Activated CD4-positive, alpha-beta T cell treated with anti-CD3 and anti-CD28 coated beads for 36 hours (primary cell): Measurements from ENCODE around the gene FAM120B. TPM values are rescaled to one million over a fixed set of nuclear protein-coding genes. Genes with fewer than 3 reads are reported as not detected.

Experiments used
- ATAC-seq: fragments of 200-7000 bp; cut with Tn5 transposase; one replicate; pipeline ENCODE4 v1.10.0; 2021; ENCODE audit warnings: mild to moderate bottlenecking, moderate library complexity
- CTCF ChIA-PET: fragments of 350-600 bp; sonication (Branson Sonifier 250); formaldehyde crosslinking; loops from one replicate; lab custom pipeline; 2021; ENCODE audit warnings: antibody characterized with exemption; lab: Charles Lee
- POLR2A ChIA-PET: fragments of 350-600 bp; sonication (Branson Sonifier 250); formaldehyde crosslinking; loops from one replicate; lab custom pipeline; 2021; ENCODE audit warnings: antibody characterized with exemption, inconsistent platforms; lab: Charles Lee
- DNase-seq: peaks from one replicate; pipeline ENCODE4 v3.0.0-alpha.2; 2020
- H3K27ac Mint-ChIP-seq: one replicate; pipeline ENCODE4 v1.8.0; 2021; ENCODE audit warnings: mixed read lengths
- H3K27me3 Mint-ChIP-seq: one replicate; pipeline ENCODE4 v1.8.0; 2021; ENCODE audit warnings: mixed read lengths
- H3K36me3 Mint-ChIP-seq: one replicate; pipeline ENCODE4 v1.8.0; 2021; ENCODE audit warnings: low read depth, mixed read lengths
- H3K4me1 Mint-ChIP-seq: one replicate; pipeline ENCODE4 v1.8.0; 2021; ENCODE audit warnings: mixed read lengths
- H3K4me3 Mint-ChIP-seq: one replicate; pipeline ENCODE4 v1.8.0; 2021; ENCODE audit warnings: mild to moderate bottlenecking, moderate library complexity, mixed read lengths
- H3K9me3 Mint-ChIP-seq: one replicate; pipeline ENCODE4 v1.8.0; 2021; ENCODE audit warnings: low read depth, mixed read lengths
- intact Hi-C, 2 experiments: fragments of 100-400 bp; cut with DNase I in 1 of 2; cut with micrococcal nuclease in 1 of 2; formaldehyde crosslinking; loops; one replicate each; pipeline versions ENCODE4 v1.14.2 to v1.15.1; 2022 to 2024; cut with DNase I, micrococcal nuclease
- total RNA-seq, 2 experiments: library from RNA; stranded (reverse); gene quantifications; one replicate each; pipeline ENCODE4 v1.2.3, GENCODE V29; 2021

The FAM120B gene
- total RNA-seq, 2 experiments from 2014 or later: 21.9 to 26.3 TPM

DNA sequence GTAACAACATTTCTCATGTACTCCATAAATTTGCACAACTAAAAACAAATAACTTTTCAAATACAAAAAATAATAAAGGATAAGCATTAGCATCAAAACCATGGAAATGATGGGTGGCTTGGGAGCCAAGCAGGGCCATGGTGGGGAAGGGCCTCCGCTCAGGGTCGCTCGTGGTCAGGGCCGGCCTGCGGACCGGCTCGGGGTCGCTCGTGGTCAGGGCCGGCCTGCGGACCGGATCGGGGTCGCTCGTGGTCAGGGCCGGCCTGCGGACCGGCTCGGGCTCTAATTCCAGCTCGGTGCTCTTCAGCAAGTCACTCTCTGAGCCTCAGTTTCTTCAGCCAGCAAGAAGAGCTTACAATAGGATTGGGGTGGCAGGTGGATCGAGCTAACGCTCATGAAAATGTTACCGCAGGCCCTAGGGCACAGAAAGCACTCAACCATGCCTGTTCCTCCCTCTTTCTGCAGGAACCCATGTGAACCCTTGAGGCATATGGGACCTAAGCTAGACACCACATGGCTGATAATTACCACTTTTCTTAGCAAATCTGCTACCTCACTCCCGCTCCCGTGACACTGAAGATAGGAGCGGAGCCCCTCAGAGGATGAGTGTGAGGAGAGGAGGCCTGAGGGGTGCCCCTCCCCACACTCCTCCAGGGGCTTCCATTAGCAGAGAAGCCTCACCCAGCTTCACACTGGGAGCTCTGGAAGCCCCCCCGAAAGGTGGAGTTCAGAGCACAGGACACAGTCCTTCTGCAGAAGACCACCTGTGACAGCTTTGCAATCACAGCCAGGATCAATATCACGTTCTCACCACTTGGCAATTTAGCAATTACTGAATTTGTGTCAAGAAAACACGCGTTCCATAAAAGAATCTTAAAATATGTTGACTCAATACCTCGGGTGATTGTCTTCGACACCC lies 143.5 kb downstream of the FAM120B start:
- DNase-seq: no peak
- no peaks in the 10 kb centered on the region for H3K36me3 Mint-ChIP-seq
- peaks cover 3% of the 10 kb centered on the region for H3K9me3 Mint-ChIP-seq
- intact Hi-C loops: no loop called here
- H3K27me3 Mint-ChIP-seq: no peaks in the 10 kb centered on the region
- ChIA-PET POLR2A (no interaction called here), CTCF (no interaction called here)
- H3K4me3 Mint-ChIP-seq: no peak overlapping the region
- H3K4me1 Mint-ChIP-seq: no peaks in the 10 kb centered on the region
- no peak overlapping the region for H3K27ac Mint-ChIP-seq
- no peak for ATAC-seq

DNA sequence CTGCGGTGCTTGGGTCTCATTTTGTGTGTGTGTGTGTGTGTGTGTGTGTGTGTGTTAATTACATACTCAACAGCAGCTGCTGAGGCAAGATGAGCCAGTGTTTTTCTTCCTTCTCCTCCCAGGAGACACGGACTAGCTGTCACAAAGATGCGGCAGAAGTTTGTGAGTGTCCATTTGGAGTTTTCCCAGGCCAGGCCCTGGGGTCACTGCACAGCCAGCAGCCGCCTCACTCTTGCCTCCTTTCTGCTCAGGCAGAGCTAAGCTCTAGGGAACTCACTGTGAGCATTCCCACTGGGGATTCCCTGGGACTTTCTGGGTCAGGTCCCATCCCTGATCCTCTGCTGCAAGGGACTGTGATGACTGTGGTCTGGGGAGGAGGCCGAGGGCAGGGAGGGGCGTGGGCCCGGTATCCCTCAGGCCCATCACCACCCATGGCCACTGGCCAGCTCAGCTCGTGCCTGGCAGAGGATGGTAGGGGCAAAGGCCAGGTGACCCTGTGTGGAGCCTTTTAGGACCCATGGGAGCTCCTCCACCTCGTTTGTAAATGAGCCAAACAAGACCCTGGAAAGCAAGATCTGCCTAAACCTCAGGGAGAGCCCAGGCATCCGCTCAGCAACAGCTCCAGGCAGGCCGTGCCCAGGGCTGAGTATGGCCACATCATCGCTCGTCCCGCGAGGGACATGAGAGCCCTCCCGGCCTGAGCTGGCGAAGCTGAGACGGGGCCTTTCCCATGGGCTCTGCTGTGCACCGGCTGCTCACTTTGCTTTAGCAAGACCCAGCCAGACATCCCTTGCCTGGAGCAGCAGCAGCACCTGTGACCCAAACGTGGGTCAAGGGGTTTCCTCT lies 144.6 kb downstream of the FAM120B start:
- Mint-ChIP-seq H3K4me3 (no peak overlapping the region), H3K27me3 (no peaks in the 10 kb centered on the region), H3K36me3 (no peaks in the 10 kb centered on the region), H3K27ac (no peak overlapping the region), H3K4me1 (no peaks in the 10 kb centered on the region), H3K9me3 (peaks cover 3% of the 10 kb centered on the region)
- intact Hi-C loops: no loop called here
- no peak for DNase-seq
- POLR2A ChIA-PET: no interaction called here
- ATAC-seq: no peak
- CTCF ChIA-PET: interaction anchor here (0.5 to 0.8 kb wide), 2 partner anchors 36 to 39 kb away, joined by 3 read pairs; no protein-coding TSS in a partner anchor

DNA sequence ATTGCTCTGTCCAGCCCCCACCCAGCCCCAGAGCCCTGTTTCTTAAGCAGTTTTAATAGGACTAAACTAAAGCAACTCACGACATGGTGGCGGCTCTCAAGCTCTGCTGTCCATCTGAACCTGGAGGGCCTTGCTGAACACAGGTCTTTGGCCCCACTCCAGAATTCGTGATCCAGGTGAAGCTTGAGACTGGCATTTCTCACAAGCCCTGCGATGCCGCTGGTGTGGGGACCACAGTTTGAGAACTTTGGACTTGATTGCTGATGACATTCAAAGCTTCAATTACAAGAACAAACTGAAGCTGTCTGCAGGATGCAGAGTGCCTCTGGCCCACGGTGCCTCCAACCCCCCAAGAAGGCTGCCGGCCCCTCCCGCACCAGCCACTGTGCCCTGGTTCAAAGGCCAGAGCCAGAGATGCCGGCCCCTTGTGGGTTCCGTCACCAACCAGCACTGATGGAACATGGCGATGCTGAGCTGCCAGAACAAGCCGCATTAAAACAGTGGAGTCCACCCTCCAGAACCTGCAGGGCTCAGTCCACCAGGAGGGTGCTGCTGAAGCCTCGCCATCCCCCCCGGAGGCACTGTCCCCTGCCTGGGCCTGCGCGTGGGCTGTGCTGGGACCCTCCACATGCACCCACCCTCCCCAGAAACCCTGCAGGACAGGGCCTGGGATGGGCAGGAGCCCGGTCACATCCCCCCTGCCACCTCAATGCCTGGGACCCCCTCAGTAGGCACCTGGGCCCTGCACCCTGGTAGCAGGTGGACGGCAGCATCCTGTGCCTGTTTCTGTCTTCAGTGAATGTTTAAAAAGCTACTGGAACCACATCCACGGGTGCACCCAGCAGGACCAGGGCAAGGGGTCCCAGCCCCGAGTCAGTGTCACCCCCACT lies 145.4 kb downstream of the FAM120B start:
- ATAC-seq (no peak), DNase-seq (no peak)
- H3K27me3 Mint-ChIP-seq: no peaks in the 10 kb centered on the region
- POLR2A ChIA-PET: no interaction called here
- peaks cover 3% of the 10 kb centered on the region for H3K9me3 Mint-ChIP-seq
- H3K4me3 Mint-ChIP-seq: no peak overlapping the region
- H3K27ac Mint-ChIP-seq: no peak overlapping the region
- no peaks in the 10 kb centered on the region for H3K4me1 Mint-ChIP-seq
- no peaks in the 10 kb centered on the region for H3K36me3 Mint-ChIP-seq
- intact Hi-C loops: no loop called here
- CTCF ChIA-PET: interaction anchor here (0.8 kb wide), 1 partner anchor 40 kb away, joined by 3 read pairs; no protein-coding TSS in a partner anchor

DNA sequence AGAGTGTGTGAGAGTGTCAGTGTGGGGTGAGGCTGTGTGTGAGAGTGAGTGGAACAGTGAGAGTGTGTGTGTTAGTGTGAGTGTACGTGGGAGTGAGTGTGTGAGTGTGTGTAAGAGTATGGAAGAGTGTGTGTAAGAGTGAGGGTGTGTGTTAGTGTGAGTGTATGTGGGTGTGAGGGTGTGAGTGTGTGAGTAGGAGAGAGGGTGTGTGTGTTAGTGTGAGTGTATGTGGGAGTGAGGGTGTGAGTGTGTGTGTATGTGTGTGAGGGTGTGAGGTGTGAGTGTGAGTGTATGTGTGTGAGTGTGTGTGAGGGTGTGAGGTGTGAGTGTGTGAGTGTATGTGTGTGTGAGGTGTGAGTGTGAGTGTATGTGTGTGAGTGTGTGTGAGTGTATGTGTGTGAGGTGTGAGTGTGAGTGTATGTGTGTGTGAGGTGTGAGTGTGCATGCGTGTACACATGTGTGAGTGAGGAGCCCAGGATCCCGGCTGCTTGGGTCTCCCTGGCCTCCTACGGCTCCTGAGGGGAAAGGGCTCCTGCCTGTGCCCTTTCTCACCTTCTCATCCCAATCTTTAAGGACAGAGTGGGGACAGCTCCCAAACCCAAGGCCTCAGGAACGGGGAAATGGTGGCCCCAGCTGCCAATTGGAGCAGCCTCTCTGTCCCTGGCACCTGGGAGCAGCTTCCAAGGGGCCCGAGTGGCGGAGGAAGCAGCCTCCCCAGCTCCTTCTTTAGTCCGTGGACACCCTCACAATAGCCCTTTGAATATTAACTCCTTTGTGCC lies 146.4 kb downstream of the FAM120B start:
- ChIA-PET CTCF (no interaction called here), POLR2A (no interaction called here)
- Mint-ChIP-seq H3K4me3 (no peak overlapping the region), H3K9me3 (peaks cover 3% of the 10 kb centered on the region), H3K27ac (no peak overlapping the region), H3K27me3 (no peaks in the 10 kb centered on the region), H3K4me1 (no peaks in the 10 kb centered on the region), H3K36me3 (no peaks in the 10 kb centered on the region)
- intact Hi-C loops: no loop called here
- DNase-seq: no peak
- no peak for ATAC-seq

DNA sequence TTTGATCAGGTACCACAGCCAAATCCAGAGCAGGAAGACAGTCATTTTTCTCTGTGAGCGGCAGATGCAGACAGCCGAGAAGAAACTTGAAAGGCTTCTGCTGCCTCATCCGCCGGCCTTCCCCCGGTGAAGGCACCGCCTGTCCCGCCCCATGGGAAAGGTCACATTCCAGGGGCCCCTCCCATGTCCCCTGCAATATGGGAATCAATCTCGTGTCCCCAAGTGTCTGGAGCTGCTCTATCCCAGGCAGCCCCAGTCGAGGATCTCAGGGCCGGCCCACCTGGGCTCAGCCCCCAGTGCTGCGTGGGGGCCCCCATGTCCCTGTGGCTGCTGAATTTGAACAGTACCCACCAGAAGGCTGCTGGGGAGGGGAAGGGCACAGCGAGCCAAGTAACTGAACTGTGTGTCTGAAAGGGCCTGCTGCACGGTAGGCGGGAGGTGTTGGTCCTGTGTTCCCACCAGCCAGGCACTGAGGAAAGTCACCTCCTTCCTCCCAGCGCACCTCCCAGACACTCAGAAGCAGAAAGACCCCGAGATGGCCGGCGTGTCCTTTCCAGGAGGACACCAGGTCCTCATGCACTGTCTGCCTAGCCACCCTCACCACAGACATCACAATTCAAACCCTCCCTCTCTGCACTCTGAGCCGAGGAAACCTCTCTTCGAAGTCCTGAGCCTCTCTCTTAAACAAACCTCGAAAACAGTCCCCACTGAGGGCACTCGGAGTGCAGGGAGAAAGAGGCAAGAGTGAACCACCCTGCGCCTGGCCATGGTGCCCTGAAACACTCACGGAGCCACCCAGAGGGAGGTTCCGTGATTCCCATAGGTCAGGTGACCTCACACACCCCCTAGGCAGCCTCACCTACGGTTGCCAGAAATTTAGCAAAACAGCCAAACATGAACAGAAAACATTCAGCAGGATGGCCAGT lies 147.3 kb downstream of the FAM120B start:
- Mint-ChIP-seq H3K4me3 (no peak overlapping the region), H3K27me3 (no peaks in the 10 kb centered on the region), H3K4me1 (no peaks in the 10 kb centered on the region), H3K27ac (no peak overlapping the region), H3K36me3 (no peaks in the 10 kb centered on the region), H3K9me3 (peaks cover 3% of the 10 kb centered on the region)
- CTCF ChIA-PET: no interaction called here
- DNase-seq: no peak
- ATAC-seq: no peak
- POLR2A ChIA-PET: no interaction called here
- intact Hi-C loops: no loop called here

DNA sequence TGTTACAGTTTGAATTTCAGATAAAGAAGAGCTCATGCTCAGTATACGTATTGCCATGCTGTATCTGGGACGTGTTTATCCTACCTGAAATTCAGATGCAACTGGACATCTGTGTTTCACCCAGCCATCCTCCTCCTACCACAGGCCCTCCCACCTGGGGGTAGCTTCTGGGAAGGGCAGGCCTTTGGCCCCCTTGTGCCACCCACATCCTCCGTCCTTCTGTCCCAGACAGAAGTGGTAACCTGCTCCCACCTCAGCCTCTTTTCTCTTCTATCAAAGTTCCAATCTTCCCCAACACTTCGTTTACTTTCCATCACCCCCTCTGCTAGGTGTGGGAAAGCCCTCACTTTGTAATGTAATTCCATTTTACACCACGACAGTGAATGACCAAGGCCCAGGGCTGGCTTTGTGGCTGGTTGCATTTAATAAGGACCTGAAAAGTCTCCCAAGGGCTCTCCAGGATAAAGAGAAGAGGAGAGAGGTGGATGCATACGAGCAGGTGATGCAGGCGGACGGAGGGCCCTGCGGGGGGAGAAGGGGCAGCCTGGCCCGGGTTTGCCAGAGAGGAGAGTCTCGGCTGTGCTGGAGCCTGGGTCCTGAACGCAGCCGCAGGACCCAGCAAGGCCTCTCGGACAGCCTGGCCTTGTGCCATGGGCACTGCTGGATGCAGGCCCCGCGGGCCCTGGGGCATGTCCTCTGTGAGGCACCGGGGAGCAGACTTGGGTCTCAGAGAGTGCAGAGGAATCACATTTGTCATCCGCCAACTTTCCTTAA lies 148.1 kb downstream of the FAM120B start:
- peaks cover 3% of the 10 kb centered on the region for H3K27me3 Mint-ChIP-seq
- no peak for DNase-seq
- intact Hi-C loops: no loop called here
- no peak overlapping the region for H3K4me3 Mint-ChIP-seq
- H3K27ac Mint-ChIP-seq: no peak overlapping the region
- CTCF ChIA-PET: no interaction called here
- peaks cover 4% of the 10 kb centered on the region for H3K4me1 Mint-ChIP-seq
- ATAC-seq: no peak
- H3K36me3 Mint-ChIP-seq: no peaks in the 10 kb centered on the region
- POLR2A ChIA-PET: no interaction called here
- peaks cover 3% of the 10 kb centered on the region for H3K9me3 Mint-ChIP-seq

DNA sequence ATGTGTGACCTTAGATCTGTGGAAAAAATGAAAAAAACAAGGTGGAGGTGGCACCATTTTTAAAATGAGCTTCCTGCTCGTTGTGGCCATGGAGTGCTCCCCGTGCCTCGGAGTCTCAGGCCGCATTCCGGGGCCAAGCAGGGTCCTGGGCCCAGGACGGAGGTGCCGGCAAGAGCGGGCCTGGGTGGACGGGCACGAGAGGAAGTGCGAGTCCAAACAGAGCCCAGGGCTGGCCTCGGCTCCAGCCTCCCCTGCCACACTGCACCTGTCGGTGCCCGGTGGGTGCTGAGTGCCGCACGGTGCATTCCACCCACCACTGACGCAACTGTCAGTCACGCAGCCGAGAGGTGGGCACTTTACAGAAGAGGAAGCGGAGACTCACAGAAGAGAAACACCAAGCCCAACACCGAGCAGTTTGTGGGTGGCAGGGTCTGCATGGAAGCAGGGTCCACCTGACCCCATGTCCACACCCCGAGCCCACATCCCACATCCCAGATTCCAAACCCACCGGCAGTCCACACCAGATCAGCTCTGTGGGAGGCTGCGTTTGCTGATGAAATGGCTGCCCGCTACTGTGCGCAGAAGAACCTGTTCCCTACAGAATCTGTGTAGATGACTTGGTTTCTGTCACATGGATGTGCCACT lies 148.9 kb downstream of the FAM120B start:
- ChIA-PET CTCF (no interaction called here), POLR2A (no interaction called here)
- Mint-ChIP-seq H3K9me3 (peaks cover 3% of the 10 kb centered on the region), H3K4me3 (no peak overlapping the region), H3K36me3 (no peaks in the 10 kb centered on the region), H3K4me1 (peaks cover 5% of the 10 kb centered on the region), H3K27ac (no peak overlapping the region), H3K27me3 (peaks cover 4% of the 10 kb centered on the region)
- ATAC-seq (no peak), DNase-seq (no peak)
- intact Hi-C loops: no loop called here

DNA sequence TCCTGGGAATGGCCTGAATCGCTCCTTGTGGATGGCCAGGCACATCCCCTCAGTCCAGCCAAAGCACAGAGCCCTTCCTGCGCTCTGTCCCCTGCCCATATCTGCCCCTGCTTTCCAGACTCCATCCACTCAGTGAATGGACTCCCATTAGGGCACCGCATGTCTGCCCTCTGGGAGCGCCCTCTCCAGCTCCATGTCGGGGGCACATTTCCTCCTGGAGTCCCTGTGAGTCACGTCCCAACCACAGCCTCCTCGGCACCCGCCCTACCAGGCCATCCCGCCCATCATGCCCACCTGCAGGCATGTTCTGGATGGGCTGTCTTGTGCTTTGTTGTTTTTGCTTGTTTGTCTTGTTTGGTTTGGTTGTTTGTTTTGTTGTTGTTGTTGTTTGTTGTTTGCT lies 149.8 kb downstream of the FAM120B start:
- ATAC-seq (no peak), DNase-seq (no peak)
- no peak overlapping the region for H3K27ac Mint-ChIP-seq
- intact Hi-C loops: no loop called here
- peaks cover 5% of the 10 kb centered on the region for H3K4me1 Mint-ChIP-seq
- peaks cover 3% of the 10 kb centered on the region for H3K9me3 Mint-ChIP-seq
- ChIA-PET CTCF (no interaction called here), POLR2A (no interaction called here)
- no peak overlapping the region for H3K4me3 Mint-ChIP-seq
- no peaks in the 10 kb centered on the region for H3K36me3 Mint-ChIP-seq
- peaks cover 5% of the 10 kb centered on the region for H3K27me3 Mint-ChIP-seq
